Activated T-cell treated with anti-CD3 and anti-CD28 coated beads, Interleukin-2, amount 50 U/mL, for 72 hours (primary cell): Measurements from ENCODE around the gene LOXHD1. TPM values are rescaled to one million over a fixed set of nuclear protein-coding genes. Genes with fewer than 3 reads are reported as not detected.
A peak's percentile ranks its signal among the peaks of the same experiment; 100 is the strongest.

Experiments used
- ATAC-seq, 2 donors: fragments of 150-1000 bp; cut with Tn5 transposase; replicated peaks in 1 of 2; 2 replicates each; pipeline ENCODE4 v1.10.0; 2021; ENCODE audit warnings: moderate library complexity in 2 of 2, mild to moderate bottlenecking in 1 of 2
- DNase-seq, 2 donors: peaks; one replicate each; pipeline ENCODE4 v3.0.0; 2021 to 2022; ENCODE audit warnings: mixed read lengths in 1 of 2
- H3K27ac Mint-ChIP-seq: one replicate; pipeline ENCODE4 v1.8.0; 2022; ENCODE audit warnings: mild to moderate bottlenecking, moderate library complexity, mixed read lengths
- H3K27me3 Mint-ChIP-seq: one replicate; pipeline ENCODE4 v1.8.0; 2022; ENCODE audit warnings: low read depth, mixed read lengths
- H3K36me3 Mint-ChIP-seq, 2 donors: one replicate each; pipeline ENCODE4 v1.8.0; 2022; ENCODE audit warnings: mixed read lengths in 2 of 2, mild to moderate bottlenecking in 1 of 2; ENCODE audit not compliant: insufficient read depth in 2 of 2
- H3K4me1 Mint-ChIP-seq: one replicate; pipeline ENCODE4 v1.8.0; 2022; ENCODE audit warnings: low read depth, mixed read lengths
- H3K4me3 Mint-ChIP-seq, 2 donors: one replicate each; pipeline ENCODE4 v1.8.0; 2022; ENCODE audit warnings: mild to moderate bottlenecking in 2 of 2, mixed read lengths in 2 of 2, moderate library complexity in 2 of 2
- H3K9me3 Mint-ChIP-seq, 2 donors: one replicate each; pipeline ENCODE4 v1.8.0; 2022; ENCODE audit warnings: mixed read lengths in 2 of 2
- total RNA-seq, 2 donors: library from RNA; stranded (reverse); gene quantifications; one replicate each; pipeline ENCODE4 v1.2.3, GENCODE V29; 2022

The LOXHD1 gene
- total RNA-seq, 2 donors from 2014 or later = 0.05 to 0.07 TPM

DNA sequence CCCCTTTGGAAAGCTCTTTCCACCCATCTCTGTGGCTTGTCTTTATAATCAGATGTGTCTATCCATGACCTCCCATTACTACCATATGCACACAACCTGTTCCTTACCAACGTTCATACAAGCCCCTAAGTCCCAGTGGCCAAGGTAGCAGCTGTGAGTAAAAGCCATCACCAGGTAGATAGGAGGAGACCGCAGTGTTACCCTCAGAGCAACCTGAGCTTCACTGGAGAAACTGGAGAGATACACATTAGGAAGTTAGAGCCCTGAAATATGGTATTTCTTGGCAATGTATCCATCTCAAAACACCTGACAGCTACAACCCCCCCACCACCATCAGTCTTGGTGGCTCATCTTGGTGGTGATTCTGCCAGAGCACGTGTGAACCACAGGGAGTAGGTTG lies 26.0 kb downstream of the LOXHD1 start:
- peaks cover 0 to 4% of the 10 kb centered on the region in 2 donors for H3K9me3 Mint-ChIP-seq
- ATAC-seq = no peak
- H3K27ac Mint-ChIP-seq = no peak overlapping the region
- no peak overlapping the region for H3K4me3 Mint-ChIP-seq
- peaks cover 0 to 2% of the 10 kb centered on the region in 2 donors for H3K36me3 Mint-ChIP-seq
- peaks cover 15% of the 10 kb centered on the region for H3K4me1 Mint-ChIP-seq
- no peaks in the 10 kb centered on the region for H3K27me3 Mint-ChIP-seq
- no peak for DNase-seq

DNA sequence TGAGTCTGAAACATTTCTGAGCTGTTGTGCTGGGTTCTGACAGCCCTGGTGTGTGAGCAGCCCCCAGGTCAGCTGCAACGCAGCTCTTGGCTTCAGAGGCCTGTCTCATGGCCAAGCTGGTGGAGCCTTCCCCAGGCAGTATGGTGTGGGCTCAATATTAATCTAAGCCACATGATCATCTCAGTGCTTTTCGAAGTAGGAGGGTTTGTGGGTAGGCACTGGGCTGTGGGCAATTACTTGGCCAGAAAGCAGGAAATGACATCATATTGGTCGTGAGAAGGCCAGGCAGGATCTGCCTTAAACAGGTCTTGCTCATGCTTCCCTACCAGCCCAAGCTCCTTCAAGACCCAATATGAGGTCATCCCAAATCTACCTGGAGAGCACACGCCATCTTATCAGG lies 26.9 kb downstream of the LOXHD1 start:
- peaks cover 0 to 2% of the 10 kb centered on the region in 2 donors for H3K36me3 Mint-ChIP-seq
- ATAC-seq (peak; percentile 82 to 87), DNase-seq (peak; percentile 24 to 25)
- H3K4me3 Mint-ChIP-seq = no peak overlapping the region
- H3K27me3 Mint-ChIP-seq = no peaks in the 10 kb centered on the region
- no peak overlapping the region for H3K27ac Mint-ChIP-seq
- H3K9me3 Mint-ChIP-seq = peaks cover 0 to 4% of the 10 kb centered on the region in 2 donors
- H3K4me1 Mint-ChIP-seq = peaks cover 15% of the 10 kb centered on the region

DNA sequence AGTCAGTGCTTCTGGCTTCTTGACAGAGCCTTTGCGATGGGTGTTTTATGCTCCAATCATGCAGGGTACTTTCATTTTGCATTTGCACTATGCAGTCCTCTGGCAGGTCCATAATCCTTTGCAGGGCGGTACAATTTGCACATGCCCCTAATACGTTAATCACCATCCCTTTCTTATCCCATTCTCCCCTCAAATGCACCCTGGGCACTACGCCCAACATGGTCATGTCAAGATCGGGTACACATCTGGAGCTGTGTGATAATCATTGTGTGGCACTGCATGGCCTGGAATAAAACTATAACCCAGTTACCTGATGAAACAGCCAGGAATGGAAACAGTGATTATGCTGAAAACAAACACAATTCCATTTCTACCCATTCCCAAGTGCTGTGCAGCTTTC lies 27.7 kb downstream of the LOXHD1 start:
- Mint-ChIP-seq H3K4me1 (peaks cover 23% of the 10 kb centered on the region), H3K27me3 (no peaks in the 10 kb centered on the region), H3K4me3 (no peak overlapping the region), H3K9me3 (peaks cover 0 to 5% of the 10 kb centered on the region in 2 donors), H3K36me3 (peaks cover 0 to 2% of the 10 kb centered on the region in 2 donors), H3K27ac (no peak overlapping the region)
- ATAC-seq = no peak
- DNase-seq = no peak

DNA sequence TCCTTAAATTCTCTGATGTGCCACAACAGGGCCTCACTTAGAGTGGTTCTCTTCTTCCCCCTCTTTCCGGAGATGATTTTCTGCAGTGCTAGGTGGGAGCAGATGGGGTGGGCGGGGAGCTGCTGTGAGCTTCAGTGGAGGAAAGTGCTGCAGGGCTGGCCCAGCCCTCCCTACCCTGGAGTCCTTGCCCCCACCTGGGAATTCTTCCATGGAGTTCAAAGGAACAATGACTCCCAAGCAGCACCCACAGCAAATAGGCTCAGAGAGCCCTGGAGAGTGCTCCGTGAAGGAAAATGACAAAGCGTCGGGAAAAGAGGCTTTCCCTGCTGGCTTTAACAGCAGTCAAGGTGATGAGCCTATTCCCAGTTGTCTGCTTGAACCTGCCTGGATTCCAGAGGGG lies 28.8 kb downstream of the LOXHD1 start:
- H3K4me3 Mint-ChIP-seq = no peak overlapping the region
- H3K36me3 Mint-ChIP-seq = peaks cover 0 to 2% of the 10 kb centered on the region in 2 donors
- peaks cover 0 to 5% of the 10 kb centered on the region in 2 donors for H3K9me3 Mint-ChIP-seq
- H3K4me1 Mint-ChIP-seq = peaks cover 35% of the 10 kb centered on the region
- no peaks in the 10 kb centered on the region for H3K27me3 Mint-ChIP-seq
- no peak overlapping the region for H3K27ac Mint-ChIP-seq
- ATAC-seq = no peak
- no peak for DNase-seq

DNA sequence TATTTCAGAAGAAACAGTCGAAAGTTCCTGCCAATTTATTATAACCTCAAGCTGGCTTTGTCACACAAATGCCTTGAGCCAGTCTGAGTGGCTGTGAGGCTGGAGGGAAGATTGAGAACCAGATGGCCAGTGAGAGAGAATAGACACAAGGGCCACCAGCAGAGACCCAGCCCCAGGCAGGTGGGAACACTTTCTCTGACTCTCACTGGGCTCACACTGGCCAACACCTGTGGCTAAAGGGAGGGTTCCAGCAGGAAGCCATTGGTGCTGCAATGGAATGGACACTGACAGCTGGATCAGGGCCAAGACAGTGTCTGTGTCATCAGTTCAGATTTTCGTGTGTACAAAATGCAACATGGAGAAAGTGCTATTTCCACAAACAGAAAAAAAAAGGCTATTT lies 29.9 kb downstream of the LOXHD1 start:
- ATAC-seq = no peak
- H3K9me3 Mint-ChIP-seq = peaks cover 0 to 5% of the 10 kb centered on the region in 2 donors
- peaks cover 43% of the 10 kb centered on the region for H3K4me1 Mint-ChIP-seq
- DNase-seq = no peak
- H3K4me3 Mint-ChIP-seq = no peak overlapping the region
- no peaks in the 10 kb centered on the region for H3K27me3 Mint-ChIP-seq
- peaks cover 0 to 2% of the 10 kb centered on the region in 2 donors for H3K36me3 Mint-ChIP-seq
- no peak overlapping the region for H3K27ac Mint-ChIP-seq

DNA sequence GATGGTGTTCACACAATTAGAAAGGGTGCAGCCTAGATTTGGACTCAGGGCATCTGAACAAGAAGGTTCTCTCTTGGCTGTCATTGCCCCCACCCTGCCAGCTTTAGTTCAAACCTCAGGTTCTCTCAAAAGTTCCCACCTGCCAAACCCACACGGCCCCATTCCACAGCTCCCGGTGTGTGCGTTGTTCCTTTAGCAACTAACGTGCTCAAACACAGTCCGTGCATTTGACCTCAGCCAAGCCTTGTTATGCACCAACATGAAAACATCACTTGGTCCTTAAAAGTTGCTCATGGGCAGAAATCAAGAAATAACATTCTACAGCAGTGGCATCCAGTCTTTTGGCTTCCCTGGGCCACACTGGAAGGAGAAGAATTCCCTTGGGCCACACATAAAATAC lies 32.0 kb downstream of the LOXHD1 start:
- Mint-ChIP-seq H3K4me3 (no peak overlapping the region), H3K27ac (no peak overlapping the region), H3K9me3 (peaks cover 0 to 1% of the 10 kb centered on the region in 2 donors), H3K27me3 (no peaks in the 10 kb centered on the region), H3K4me1 (peaks cover 48% of the 10 kb centered on the region), H3K36me3 (no peaks in the 10 kb centered on the region)
- DNase-seq (no peak), ATAC-seq (no peak)

DNA sequence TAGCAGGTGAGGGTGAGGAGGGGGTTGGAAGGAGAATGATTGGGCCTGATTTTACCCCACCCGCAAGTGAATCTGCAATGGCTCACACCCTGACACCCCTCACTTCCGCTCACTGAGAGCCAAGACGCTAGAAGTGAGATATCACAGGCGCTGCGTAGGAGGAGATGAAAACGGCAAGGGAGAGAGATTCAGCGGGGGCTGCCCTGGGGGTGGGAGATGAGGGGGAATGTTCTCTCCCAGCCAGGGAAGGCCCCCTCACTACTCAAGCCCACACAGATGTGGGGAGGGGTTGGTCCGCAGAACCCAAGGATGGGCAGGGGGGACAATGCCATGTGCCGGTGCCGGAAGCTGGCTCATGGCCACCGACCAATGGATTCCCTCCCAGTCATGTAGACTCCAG lies 32.9 kb downstream of the LOXHD1 start:
- ATAC-seq (peak; percentile 57 to 69), DNase-seq (peak; percentile 19 to 29)
- H3K4me3 Mint-ChIP-seq = peak overlapping the region in 1 of 2 donors; percentile 42
- H3K9me3 Mint-ChIP-seq = peaks cover 0 to 1% of the 10 kb centered on the region in 2 donors
- peaks cover 39% of the 10 kb centered on the region for H3K4me1 Mint-ChIP-seq
- no peaks in the 10 kb centered on the region for H3K36me3 Mint-ChIP-seq
- no peaks in the 10 kb centered on the region for H3K27me3 Mint-ChIP-seq
- no peak overlapping the region for H3K27ac Mint-ChIP-seq

DNA sequence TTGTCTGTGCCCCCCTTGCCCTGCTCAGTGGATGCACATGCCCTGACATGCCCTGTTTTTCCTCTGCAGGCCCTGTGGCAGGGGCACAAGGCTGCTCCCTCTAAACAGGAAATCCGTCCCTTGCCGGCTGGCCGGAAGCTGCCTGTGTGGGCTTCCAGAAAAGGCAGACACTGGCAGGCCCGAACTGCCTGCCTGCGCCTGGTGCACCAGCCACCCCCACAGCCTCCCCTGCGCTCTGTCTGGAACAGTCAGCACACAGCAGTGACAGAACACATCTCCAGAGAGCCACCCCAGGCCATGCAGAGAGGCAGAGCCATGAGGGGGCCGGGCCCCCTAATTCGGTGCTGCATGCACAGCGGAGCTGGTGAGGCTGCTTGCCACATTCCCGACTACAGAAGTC lies 33.5 kb downstream of the LOXHD1 start:
- Mint-ChIP-seq H3K27me3 (no peaks in the 10 kb centered on the region), H3K27ac (no peak overlapping the region), H3K4me1 (peaks cover 39% of the 10 kb centered on the region), H3K4me3 (peak overlapping the region; percentile 42 to 60), H3K9me3 (peaks cover 0 to 1% of the 10 kb centered on the region in 2 donors), H3K36me3 (no peaks in the 10 kb centered on the region)
- ATAC-seq = peak; percentile 68 to 70
- peak; percentile 23 to 37 for DNase-seq

DNA sequence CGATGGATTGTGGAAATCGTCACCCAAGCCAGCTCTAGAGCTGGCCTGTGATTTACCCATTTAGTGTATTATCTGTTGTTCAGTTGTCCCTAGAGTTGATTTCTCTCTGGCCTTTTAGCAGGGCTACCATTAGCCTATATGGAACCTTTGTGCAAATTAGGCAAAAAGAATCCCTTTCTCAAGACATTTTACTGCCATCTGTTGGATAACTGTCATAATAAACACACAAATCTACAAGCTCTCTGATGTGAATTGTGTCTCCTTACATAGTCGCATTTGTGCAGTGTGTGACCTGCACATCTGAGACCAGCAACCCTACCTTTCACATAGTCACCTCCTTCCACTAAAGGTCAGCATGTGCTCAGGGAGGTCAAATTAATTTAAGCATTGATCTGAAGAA lies 34.0 kb downstream of the LOXHD1 start:
- H3K4me1 Mint-ChIP-seq = peaks cover 40% of the 10 kb centered on the region
- H3K36me3 Mint-ChIP-seq = no peaks in the 10 kb centered on the region
- DNase-seq (no peak), ATAC-seq (peak; percentile 12 to 18)
- H3K9me3 Mint-ChIP-seq = peaks cover 0 to 1% of the 10 kb centered on the region in 2 donors
- H3K27me3 Mint-ChIP-seq = no peaks in the 10 kb centered on the region
- H3K4me3 Mint-ChIP-seq = peak overlapping the region; percentile 30 to 60
- H3K27ac Mint-ChIP-seq = peak overlapping the region; percentile 20

DNA sequence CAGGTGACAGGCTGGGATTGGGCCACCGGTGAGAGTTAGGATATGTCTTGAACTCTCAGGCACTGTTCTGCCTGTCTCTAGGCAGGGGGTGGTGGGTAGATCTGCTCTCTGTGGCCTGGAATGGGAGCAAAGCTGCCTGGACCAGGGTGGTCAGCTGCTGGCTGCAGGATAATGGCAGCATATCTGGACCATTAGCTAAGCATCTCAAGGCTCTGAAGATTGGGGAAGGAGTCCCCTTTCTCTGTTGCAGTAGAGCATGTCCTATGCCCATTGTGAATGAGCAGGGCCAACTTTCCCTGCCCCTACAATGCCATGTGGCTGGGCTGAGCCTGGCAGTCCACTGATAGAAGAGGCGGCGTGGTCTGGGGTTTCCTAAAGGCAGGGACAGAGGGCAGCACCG lies 34.6 kb downstream of the LOXHD1 start:
- H3K27me3 Mint-ChIP-seq = no peaks in the 10 kb centered on the region
- H3K9me3 Mint-ChIP-seq = peaks cover 0 to 1% of the 10 kb centered on the region in 2 donors
- no peak overlapping the region for H3K27ac Mint-ChIP-seq
- DNase-seq = no peak
- H3K4me3 Mint-ChIP-seq = no peak overlapping the region
- H3K36me3 Mint-ChIP-seq = no peaks in the 10 kb centered on the region
- no peak for ATAC-seq
- peaks cover 45% of the 10 kb centered on the region for H3K4me1 Mint-ChIP-seq

DNA sequence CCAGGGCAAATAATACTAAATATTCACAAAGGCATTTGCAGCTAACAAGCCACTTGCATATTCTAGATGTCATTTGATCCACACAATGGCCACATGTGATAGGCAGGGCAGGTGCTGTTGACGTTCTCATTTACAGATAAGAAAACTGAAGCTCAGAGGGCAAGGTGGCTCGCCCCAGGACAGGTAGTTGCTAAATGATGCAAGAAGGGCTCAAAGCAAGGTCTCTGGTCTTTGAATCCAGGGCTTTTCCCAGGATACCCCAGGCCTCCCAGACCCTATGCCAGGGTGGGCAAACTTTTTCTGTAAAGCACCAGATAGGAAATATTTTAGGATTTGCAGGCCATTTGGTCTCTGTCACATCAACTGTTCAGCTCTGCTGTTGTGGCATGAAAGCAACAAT lies 35.1 kb downstream of the LOXHD1 start:
- ATAC-seq (no peak), DNase-seq (no peak)
- Mint-ChIP-seq H3K4me3 (no peak overlapping the region), H3K36me3 (no peaks in the 10 kb centered on the region), H3K27ac (no peak overlapping the region), H3K9me3 (peaks cover 0 to 1% of the 10 kb centered on the region in 2 donors), H3K4me1 (peaks cover 48% of the 10 kb centered on the region), H3K27me3 (no peaks in the 10 kb centered on the region)

DNA sequence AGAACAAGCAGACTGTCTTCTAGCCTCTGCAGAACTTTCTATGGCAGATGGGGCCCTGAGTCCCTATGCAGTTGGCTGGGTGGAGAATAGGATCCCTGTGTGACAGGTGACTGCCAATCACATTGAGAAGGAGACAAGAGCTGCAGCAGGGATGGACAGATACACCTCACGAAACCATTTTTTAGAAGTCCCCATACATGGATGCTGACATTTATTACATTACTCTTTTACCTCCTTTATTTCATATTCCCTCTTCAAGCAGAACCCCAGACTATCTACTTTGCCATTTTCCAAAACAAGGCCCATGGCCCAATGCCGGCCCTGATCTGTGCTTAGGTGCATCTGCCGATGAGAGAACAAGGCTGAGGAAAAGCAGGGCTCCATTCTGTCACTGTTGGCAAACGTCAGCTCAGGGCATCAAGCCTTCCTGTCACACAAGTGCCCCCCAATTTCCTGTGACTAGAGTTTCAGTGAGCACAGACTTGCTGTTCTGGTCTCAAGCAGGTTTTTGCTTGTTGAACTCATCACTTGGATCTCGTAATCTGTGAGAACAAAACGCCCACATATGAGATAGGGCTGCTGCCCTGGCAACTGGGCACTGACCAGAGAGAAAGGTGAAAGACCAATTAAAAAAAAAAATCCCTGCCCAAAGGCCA lies 35.8 kb downstream of the LOXHD1 start:
- Mint-ChIP-seq H3K9me3 (peaks cover 0 to 1% of the 10 kb centered on the region in 2 donors), H3K36me3 (no peaks in the 10 kb centered on the region), H3K4me3 (no peak overlapping the region), H3K27ac (peak overlapping the region; percentile 1), H3K4me1 (peaks cover 48% of the 10 kb centered on the region), H3K27me3 (no peaks in the 10 kb centered on the region)
- DNase-seq = no peak
- ATAC-seq = no peak

DNA sequence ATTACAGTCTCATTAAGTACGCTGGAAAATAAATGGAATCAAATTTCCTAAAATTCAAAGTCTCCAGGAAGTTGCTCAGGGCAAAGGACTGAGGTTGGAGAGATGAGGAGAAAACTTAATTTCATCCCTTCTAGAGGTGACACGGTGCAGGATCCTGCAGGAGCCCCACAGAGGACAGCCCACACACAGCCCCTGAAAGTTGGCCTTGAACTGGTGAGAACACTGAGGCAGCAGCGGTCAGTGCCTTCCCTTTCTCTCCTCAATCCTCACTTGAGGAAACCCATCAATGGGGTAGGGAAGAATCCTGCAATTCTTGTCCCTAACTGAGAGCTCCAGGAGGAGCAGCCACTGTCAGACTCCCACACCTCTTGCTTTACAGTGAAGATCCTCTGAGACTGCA lies 37.5 kb downstream of the LOXHD1 start:
- H3K9me3 Mint-ChIP-seq = no peaks in the 10 kb centered on the region
- ATAC-seq (no peak), DNase-seq (no peak)
- H3K4me3 Mint-ChIP-seq = no peak overlapping the region
- no peaks in the 10 kb centered on the region for H3K36me3 Mint-ChIP-seq
- H3K27ac Mint-ChIP-seq = no peak overlapping the region
- H3K27me3 Mint-ChIP-seq = no peaks in the 10 kb centered on the region
- H3K4me1 Mint-ChIP-seq = peaks cover 42% of the 10 kb centered on the region

DNA sequence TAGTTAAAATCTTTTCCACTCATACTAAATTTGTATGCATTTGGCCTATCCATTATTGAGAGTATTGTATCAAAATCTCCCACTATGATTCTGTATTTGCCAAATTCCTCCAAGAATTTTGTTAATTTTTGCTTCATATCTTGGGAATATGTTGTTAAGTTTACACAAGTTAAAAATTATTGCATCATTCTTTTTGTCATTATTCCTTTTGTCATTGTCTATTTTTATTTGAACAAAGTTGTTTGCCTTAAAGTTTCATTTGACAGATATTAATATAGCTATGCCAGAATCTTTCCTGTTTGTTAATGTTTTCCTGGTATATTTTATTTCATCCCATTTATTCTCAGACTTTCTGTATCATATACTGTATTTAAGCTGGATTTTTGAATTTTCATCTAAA lies 41.3 kb downstream of the LOXHD1 start:
- Mint-ChIP-seq H3K27ac (no peak overlapping the region), H3K36me3 (no peaks in the 10 kb centered on the region), H3K9me3 (no peaks in the 10 kb centered on the region), H3K27me3 (no peaks in the 10 kb centered on the region), H3K4me3 (no peak overlapping the region), H3K4me1 (peaks cover 9% of the 10 kb centered on the region)
- ATAC-seq (no peak), DNase-seq (no peak)
